ENCODE measurements around the gene MRS2. TPM values are rescaled to one million over a fixed set of nuclear protein-coding genes. Genes with fewer than 3 reads are reported as not detected.

Gene MRS2
- total and polyA plus RNA-seq, 12 donors = 11.2 to 41.3 (median 27.7) TPM

GRCh38 chr6:24385536-24386269, 17.0 kb upstream of the MRS2 start:
- DNase-seq = no peak
- WGBS, 4 donors = 66 to 77% (median 73%) methylated on average over 8 of the region's 8 CpGs
- H3K9me3 ChIP-seq (replicated peaks in 1 of 3) = no peaks in the 10 kb centered on the region
- TF ChIP-seq POLR2A (IDR thresholded peaks at IDR 0.05) = no peak
- no peak for TF ChIP-seq CTCF (IDR thresholded peaks at IDR 0.05)
- H3K4me3 ChIP-seq = no peak overlapping the region
- no peaks in the 10 kb centered on the region for H3K27me3 ChIP-seq
- no peak overlapping the region for H3K27ac ChIP-seq
- intact Hi-C loops (cut with DNase I) = loop anchor here in 1 of 2 donors (5.0 kb wide), 1 partner anchor 103 kb away; no protein-coding TSS in a partner anchor
- no peaks in the 10 kb centered on the region for H3K4me1 ChIP-seq (replicated peaks in 1 of 2)
- H3K36me3 ChIP-seq (replicated peaks in 1 of 2) = no peaks in the 10 kb centered on the region

- no peak for DNase-seq
- Histone ChIP-seq H3K4me3 (no peak overlapping the region), H3K4me1 (replicated peaks in 1 of 2) (no peaks in the 10 kb centered on the region), H3K27ac (no peak overlapping the region), H3K9me3 (replicated peaks in 1 of 3) (no peaks in the 10 kb centered on the region), H3K27me3 (no peaks in the 10 kb centered on the region), H3K36me3 (replicated peaks in 1 of 2) (no peaks in the 10 kb centered on the region)
- TF ChIP-seq CTCF (IDR thresholded peaks at IDR 0.05) = no peak
- TF ChIP-seq POLR2A (IDR thresholded peaks at IDR 0.05) = no peak
- 83 to 94% (median 91%) methylated on average over 1 of the region's 1 CpG for WGBS, 4 donors
- intact Hi-C loops (cut with DNase I) = loop anchor here in 1 of 2 donors (5.0 kb wide), 1 partner anchor 106 kb away; no protein-coding TSS in a partner anchor
Observed at GRCh38 chr6:24387818-24388217, 14.9 kb upstream of the MRS2 start.

- H3K9me3 ChIP-seq (replicated peaks in 1 of 3) = no peaks in the 10 kb centered on the region
- H3K36me3 ChIP-seq (replicated peaks in 1 of 2) = no peaks in the 10 kb centered on the region
- TF ChIP-seq CTCF (IDR thresholded peaks at IDR 0.05) = no peak
- TF ChIP-seq POLR2A (IDR thresholded peaks at IDR 0.05) = no peak
- no peak overlapping the region for H3K4me3 ChIP-seq
- 48 to 62% (median 57%) methylated on average over 2 of the region's 2 CpGs for WGBS, 4 donors
- H3K27me3 ChIP-seq = peaks cover 1% of the 10 kb centered on the region
- no peak for DNase-seq
- intact Hi-C loops (cut with DNase I) = loop anchor here in 1 of 2 donors (10.0 kb wide), 1 partner anchor 106 kb away; no protein-coding TSS in a partner anchor
- no peaks in the 10 kb centered on the region for H3K4me1 ChIP-seq (replicated peaks in 1 of 2)
- no peak overlapping the region for H3K27ac ChIP-seq
Observed at GRCh38 chr6:24391208-24391607, 11.5 kb upstream of the MRS2 start.

- H3K27ac ChIP-seq = no peak overlapping the region
- no peak for DNase-seq
- TF ChIP-seq POLR2A (IDR thresholded peaks at IDR 0.05) = no peak
- no peak for TF ChIP-seq CTCF (IDR thresholded peaks at IDR 0.05)
- H3K27me3 ChIP-seq = peaks cover 8% of the 10 kb centered on the region
- no peaks in the 10 kb centered on the region for H3K4me1 ChIP-seq (replicated peaks in 1 of 2)
- no peaks in the 10 kb centered on the region for H3K9me3 ChIP-seq (replicated peaks in 1 of 3)
- H3K4me3 ChIP-seq = no peak overlapping the region
- no peaks in the 10 kb centered on the region for H3K36me3 ChIP-seq (replicated peaks in 1 of 2)
- WGBS, 4 donors = 66 to 82% (median 79%) methylated on average over 2 of the region's 2 CpGs
- intact Hi-C loops (cut with DNase I) = loop anchor here in 1 of 2 donors (10.0 kb wide), 1 partner anchor 107 kb away; no protein-coding TSS in a partner anchor
Observed at GRCh38 chr6:24391756-24392405, 10.9 kb upstream of the MRS2 start.

All from adrenal gland (tissue), 12 donors.